ENCODE measurements around the gene CDH7.

CDH7 gene

GRCh38 chr18:65924904-65925303, 174.1 kb downstream of the CDH7 start:
- no peak for DNase-seq

- DNase-seq, result no peak
Observed at GRCh38 chr18:65934874-65935273, 184.1 kb downstream of the CDH7 start.

- DNase-seq, result no peak
Observed at GRCh38 chr18:65936678-65937077, 185.9 kb downstream of the CDH7 start.

- no peak for DNase-seq
Observed at GRCh38 chr18:65937180-65937579, 186.4 kb downstream of the CDH7 start.

- no peak for DNase-seq
Observed at GRCh38 chr18:65938592-65939372, 188.0 kb downstream of the CDH7 start.

Data from T-helper 9 cell (primary cell).